ENCODE measurements around the gene BCAP29.

The BCAP29 gene

GRCh38 chr7:107579554-107579884, 527 bp upstream of the BCAP29 start:
- Histone ChIP-seq H3K27ac (ENCODE audit: low read depth, low read length) (peak overlapping the region; percentile 87), H3K23ac (ENCODE audit: low read length) (no peak overlapping the region), H3K9me3 (ENCODE audit: insufficient read depth, low read depth, low read length) (no peaks in the 10 kb centered on the region), H3K36me3 (ENCODE audit: control insufficient read depth in 1 of 2, insufficient read depth in 2 of 2, low read length in 2 of 2) (peaks cover 0 to 2% of the 10 kb centered on the region in 2 experiments), H3K79me2 (ENCODE audit: control insufficient read depth, insufficient read depth, low read length, poor library complexity) (peaks cover 4% of the 10 kb centered on the region), H3K4ac (ENCODE audit: low read depth, low read length) (no peak overlapping the region), H3K4me3 (ENCODE audit: low read depth, low read length) (peak overlapping the region; percentile 85), H4K12ac (ENCODE audit: low read depth, low read length) (peak overlapping the region; percentile 81), H2AK5ac (ENCODE audit: low read length) (no peak overlapping the region), H4K91ac (ENCODE audit: low read depth, low read length) (peak overlapping the region; percentile 84), H2BK12ac (ENCODE audit: low read length) (no peak overlapping the region), H3K4me1 (ENCODE audit: control insufficient read depth in 1 of 2, insufficient read depth in 2 of 2, low read length in 2 of 2) (no peaks in the 10 kb centered on the region), H4K8ac (ENCODE audit: low read depth, low read length) (peak overlapping the region; percentile 86), H2AFZ (ENCODE audit: insufficient read depth, low read length, poor library complexity) (peak overlapping the region; percentile 56), H3K27me3 (ENCODE audit: insufficient read depth, low read length) (no peaks in the 10 kb centered on the region), H2BK120ac (ENCODE audit: insufficient read depth, low read length, poor library complexity) (peak overlapping the region; percentile 28), H3K9ac (ENCODE audit: low read length) (peak overlapping the region; percentile 93), H3K79me1 (ENCODE audit: low read length) (peaks cover 8% of the 10 kb centered on the region), H3K18ac (ENCODE audit: low read length) (peak overlapping the region; percentile 11), H3K4me2 (ENCODE audit: low read length) (peak overlapping the region; percentile 98), H3K14ac (ENCODE audit: low read length) (peak overlapping the region; percentile 51), H2BK5ac (ENCODE audit: low read depth, low read length, poor library complexity) (no peak overlapping the region)
- no CpG with 5 or more reads among the region's 9 CpGs for WGBS (ENCODE audit: extremely low coverage, insufficient coverage, insufficient read length)
- DNase-seq, result peak in 1 of 2 donors; percentile 57

DNA sequence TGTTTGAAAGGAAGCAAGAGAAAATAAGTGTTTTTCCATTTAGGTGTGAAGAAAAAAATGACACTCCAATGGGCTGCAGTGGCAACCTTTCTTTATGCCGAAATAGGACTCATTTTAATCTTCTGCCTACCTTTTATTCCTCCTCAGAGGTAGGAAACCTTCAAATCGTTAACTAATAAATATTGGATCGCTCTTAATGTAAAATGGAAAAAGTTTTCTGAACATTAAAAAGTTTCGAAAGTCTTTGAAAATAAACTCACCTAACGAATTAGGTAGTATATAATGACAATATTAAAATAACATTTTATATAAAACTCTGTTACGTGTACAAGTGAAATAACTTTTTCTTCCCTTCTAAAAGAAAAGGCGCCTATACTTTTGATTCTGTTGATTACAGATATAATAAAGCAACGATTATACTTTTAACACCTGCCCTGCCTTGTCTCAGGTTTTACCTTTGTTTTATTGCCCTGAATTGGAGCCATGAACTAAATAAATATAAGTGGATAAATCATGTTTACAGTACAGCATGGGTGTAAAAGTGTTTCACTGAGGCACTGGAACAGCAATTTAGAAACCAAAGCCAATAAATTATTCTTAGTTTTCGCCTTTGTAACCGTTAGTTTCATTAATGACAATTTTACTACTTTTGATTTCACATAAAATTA, 804 bp downstream of the BCAP29 start:
- H3K4me1 ChIP-seq (ENCODE audit: control insufficient read depth in 1 of 2, insufficient read depth in 2 of 2, low read length in 2 of 2), result no peaks in the 10 kb centered on the region
- peaks cover 8% of the 10 kb centered on the region for H3K79me1 ChIP-seq (ENCODE audit: low read length)
- peak overlapping the region; percentile 86 for H4K8ac ChIP-seq (ENCODE audit: low read depth, low read length)
- peak overlapping the region; percentile 26 for H3K18ac ChIP-seq (ENCODE audit: low read length)
- peaks cover 4% of the 10 kb centered on the region for H3K79me2 ChIP-seq (ENCODE audit: control insufficient read depth, insufficient read depth, low read length, poor library complexity)
- H3K36me3 ChIP-seq (ENCODE audit: control insufficient read depth in 1 of 2, insufficient read depth in 2 of 2, low read length in 2 of 2), result peaks cover 2 to 3% of the 10 kb centered on the region in 2 experiments
- no peak overlapping the region for H2BK120ac ChIP-seq (ENCODE audit: insufficient read depth, low read length, poor library complexity)
- no peak overlapping the region for H2AK5ac ChIP-seq (ENCODE audit: low read length)
- H4K12ac ChIP-seq (ENCODE audit: low read depth, low read length), result peak overlapping the region; percentile 48
- H3K27ac ChIP-seq (ENCODE audit: low read depth, low read length), result peak overlapping the region; percentile 87
- H2BK12ac ChIP-seq (ENCODE audit: low read length), result no peak overlapping the region
- peak overlapping the region; percentile 85 for H3K4me3 ChIP-seq (ENCODE audit: low read depth, low read length)
- no peak overlapping the region for H4K91ac ChIP-seq (ENCODE audit: low read depth, low read length)
- H2AFZ ChIP-seq (ENCODE audit: insufficient read depth, low read length, poor library complexity), result peak overlapping the region; percentile 76
- no peak overlapping the region for H3K4ac ChIP-seq (ENCODE audit: low read depth, low read length)
- peak overlapping the region; percentile 93 for H3K9ac ChIP-seq (ENCODE audit: low read length)
- no peak for DNase-seq
- H3K27me3 ChIP-seq (ENCODE audit: insufficient read depth, low read length), result no peaks in the 10 kb centered on the region
- H3K4me2 ChIP-seq (ENCODE audit: low read length), result peak overlapping the region; percentile 98
- no peaks in the 10 kb centered on the region for H3K9me3 ChIP-seq (ENCODE audit: insufficient read depth, low read depth, low read length)
- H2BK5ac ChIP-seq (ENCODE audit: low read depth, low read length, poor library complexity), result peak overlapping the region; percentile 82
- H3K23ac ChIP-seq (ENCODE audit: low read length), result no peak overlapping the region
- no CpG with 5 or more reads among the region's 10 CpGs for WGBS (ENCODE audit: extremely low coverage, insufficient coverage, insufficient read length)
- peak overlapping the region; percentile 92 for H3K14ac ChIP-seq (ENCODE audit: low read length)

DNA sequence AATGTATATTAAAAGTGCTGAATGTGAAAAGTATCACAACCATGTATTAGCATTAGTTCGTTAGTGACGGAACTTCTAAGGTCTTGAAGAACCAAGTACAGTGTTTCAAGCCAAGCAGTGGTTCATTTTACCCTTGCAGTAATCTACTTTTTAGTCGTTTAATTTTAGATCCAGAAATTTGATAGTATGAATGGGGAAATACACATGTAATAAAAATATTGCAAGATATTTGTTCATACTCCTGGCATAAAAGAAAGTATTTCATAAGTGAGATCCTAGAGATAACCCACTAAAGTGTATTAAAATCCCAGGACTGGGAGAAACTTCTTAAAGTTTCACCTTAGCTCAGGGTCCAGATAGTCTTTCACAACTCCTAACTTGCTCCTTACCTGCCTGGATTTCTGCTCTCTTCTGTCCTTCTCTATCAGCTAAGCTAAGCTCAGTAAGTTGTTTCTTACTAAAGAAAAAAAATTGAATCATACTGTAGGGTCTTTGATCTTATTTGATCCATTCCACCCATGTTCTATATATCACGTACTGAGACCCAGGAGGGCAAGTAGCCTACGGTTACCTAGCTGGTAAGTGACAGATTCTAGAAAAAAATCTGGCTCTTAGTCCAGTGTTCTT, 1.5 kb downstream of the BCAP29 start:
- no peak overlapping the region for H2AK5ac ChIP-seq (ENCODE audit: low read length)

GRCh38 chr7:107582875-107583274, 2.8 kb downstream of the BCAP29 start:
- no CpG with 5 or more reads among the region's 2 CpGs for WGBS (ENCODE audit: extremely low coverage, insufficient coverage, insufficient read length)
- Histone ChIP-seq H3K79me2 (ENCODE audit: control insufficient read depth, insufficient read depth, low read length, poor library complexity) (peaks cover 4% of the 10 kb centered on the region), H3K36me3 (ENCODE audit: control insufficient read depth in 1 of 2, insufficient read depth in 2 of 2, low read length in 2 of 2) (peaks cover 0 to 5% of the 10 kb centered on the region in 2 experiments), H4K12ac (ENCODE audit: low read depth, low read length) (no peak overlapping the region), H3K18ac (ENCODE audit: low read length) (no peak overlapping the region), H2AK5ac (ENCODE audit: low read length) (no peak overlapping the region), H2BK120ac (ENCODE audit: insufficient read depth, low read length, poor library complexity) (no peak overlapping the region), H3K9ac (ENCODE audit: low read length) (no peak overlapping the region), H2BK12ac (ENCODE audit: low read length) (no peak overlapping the region), H4K8ac (ENCODE audit: low read depth, low read length) (no peak overlapping the region), H3K14ac (ENCODE audit: low read length) (no peak overlapping the region), H3K27me3 (ENCODE audit: insufficient read depth, low read length) (no peaks in the 10 kb centered on the region), H3K4ac (ENCODE audit: low read depth, low read length) (no peak overlapping the region), H3K79me1 (ENCODE audit: low read length) (peaks cover 8% of the 10 kb centered on the region), H3K4me3 (ENCODE audit: low read depth, low read length) (no peak overlapping the region), H3K4me1 (ENCODE audit: control insufficient read depth in 1 of 2, insufficient read depth in 2 of 2, low read length in 2 of 2) (no peaks in the 10 kb centered on the region), H3K4me2 (ENCODE audit: low read length) (no peak overlapping the region), H3K23ac (ENCODE audit: low read length) (no peak overlapping the region), H3K27ac (ENCODE audit: low read depth, low read length) (no peak overlapping the region), H2AFZ (ENCODE audit: insufficient read depth, low read length, poor library complexity) (no peak overlapping the region), H3K9me3 (ENCODE audit: insufficient read depth, low read depth, low read length) (no peaks in the 10 kb centered on the region), H2BK5ac (ENCODE audit: low read depth, low read length, poor library complexity) (no peak overlapping the region), H4K91ac (ENCODE audit: low read depth, low read length) (no peak overlapping the region)
- peak in 1 of 2 donors; percentile 59 for DNase-seq

More for the DNA sequence above, 1.5 kb downstream of the BCAP29 start:
- H3K79me2 ChIP-seq (ENCODE audit: control insufficient read depth, insufficient read depth, low read length, poor library complexity), result peaks cover 4% of the 10 kb centered on the region
- H3K4me3 ChIP-seq (ENCODE audit: low read depth, low read length), result no peak overlapping the region
- H2AFZ ChIP-seq (ENCODE audit: insufficient read depth, low read length, poor library complexity), result no peak overlapping the region
- H3K27me3 ChIP-seq (ENCODE audit: insufficient read depth, low read length), result no peaks in the 10 kb centered on the region
- no peak overlapping the region for H3K4ac ChIP-seq (ENCODE audit: low read depth, low read length)
- no peak overlapping the region for H2BK5ac ChIP-seq (ENCODE audit: low read depth, low read length, poor library complexity)
- no peak for DNase-seq
- no peaks in the 10 kb centered on the region for H3K4me1 ChIP-seq (ENCODE audit: control insufficient read depth in 1 of 2, insufficient read depth in 2 of 2, low read length in 2 of 2)
- peaks cover 8% of the 10 kb centered on the region for H3K79me1 ChIP-seq (ENCODE audit: low read length)
- H4K12ac ChIP-seq (ENCODE audit: low read depth, low read length), result no peak overlapping the region
- H3K36me3 ChIP-seq (ENCODE audit: control insufficient read depth in 1 of 2, insufficient read depth in 2 of 2, low read length in 2 of 2), result peaks cover 2 to 3% of the 10 kb centered on the region in 2 experiments
- no peak overlapping the region for H4K8ac ChIP-seq (ENCODE audit: low read depth, low read length)
- H3K18ac ChIP-seq (ENCODE audit: low read length), result no peak overlapping the region
- H3K27ac ChIP-seq (ENCODE audit: low read depth, low read length), result no peak overlapping the region
- H4K91ac ChIP-seq (ENCODE audit: low read depth, low read length), result no peak overlapping the region
- H3K9ac ChIP-seq (ENCODE audit: low read length), result no peak overlapping the region
- H3K9me3 ChIP-seq (ENCODE audit: insufficient read depth, low read depth, low read length), result no peaks in the 10 kb centered on the region
- no peak overlapping the region for H3K4me2 ChIP-seq (ENCODE audit: low read length)
- no peak overlapping the region for H2BK120ac ChIP-seq (ENCODE audit: insufficient read depth, low read length, poor library complexity)
- no peak overlapping the region for H3K14ac ChIP-seq (ENCODE audit: low read length)
- WGBS (ENCODE audit: extremely low coverage, insufficient coverage, insufficient read length), result no CpG with 5 or more reads among the region's 5 CpGs
- no peak overlapping the region for H3K23ac ChIP-seq (ENCODE audit: low read length)
- no peak overlapping the region for H2BK12ac ChIP-seq (ENCODE audit: low read length)

Measured in trophoblast cell (in vitro differentiated cells and primary cell).